Fibroblast of villous mesenchyme (primary cell): ENCODE measurements around the gene CFAP91. TPM values are rescaled to one million over a fixed set of nuclear protein-coding genes. Genes with fewer than 3 reads are reported as not detected.

Source experiments
- DNase-seq: peaks from one replicate; pipeline ENCODE4 v3.0.0-alpha.2; 2010; ENCODE audit warnings: low read depth
- H3K4me3 ChIP-seq: 2 replicates; pipeline ENCODE4 v1.5.1; 2011; ENCODE audit warnings: low read depth, mild to moderate bottlenecking, low read length
- CTCF ChIP-seq: IDR thresholded peaks from 2 replicates; pipeline ENCODE4 v1.5.1; 2012; ENCODE audit warnings: low read depth, mild to moderate bottlenecking, low read length; ENCODE audit not compliant: insufficient read depth
- total RNA-seq: library from RNA; depleted of rRNA; stranded (reverse); fragments of >200 nt; gene quantifications from 2 replicates; pipeline ENCODE4 v1.2.3, GENCODE V29; 2012

The CFAP91 gene
- total RNA-seq, 1 donor: 0.43 TPM

- TF ChIP-seq CTCF: no peak
- no peak for DNase-seq
- no peak overlapping the region for H3K4me3 ChIP-seq
These were observed 22.9 kb upstream of the CFAP91 start for GRCh38 chr3:119679874-119680273.

DNA sequence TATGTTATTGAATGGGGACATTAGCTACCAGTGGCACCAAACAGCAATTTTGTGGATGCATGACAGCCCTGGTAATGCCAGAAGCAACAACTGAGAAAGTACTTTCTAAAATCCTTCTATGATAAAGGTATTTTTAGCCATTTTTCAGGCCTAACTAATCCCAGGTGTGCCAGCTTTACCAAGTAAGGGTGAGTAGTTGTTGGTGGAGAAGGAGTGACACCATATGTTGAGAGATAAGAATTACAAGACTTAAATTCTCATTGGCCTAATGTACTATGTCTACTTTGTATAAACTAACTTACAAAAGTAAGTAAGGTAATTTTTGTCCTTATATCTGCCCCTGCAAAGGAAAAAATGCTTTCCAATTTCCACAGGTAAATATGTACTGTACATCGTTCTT lies 21.5 kb upstream of the CFAP91 start:
- no peak overlapping the region for H3K4me3 ChIP-seq
- TF ChIP-seq CTCF: peak; percentile 54
- DNase-seq: peak; percentile 49

- DNase-seq: no peak
- H3K4me3 ChIP-seq: no peak overlapping the region
- TF ChIP-seq CTCF: no peak
These were observed 19.4 kb upstream of the CFAP91 start for GRCh38 chr3:119683421-119683820.

DNA sequence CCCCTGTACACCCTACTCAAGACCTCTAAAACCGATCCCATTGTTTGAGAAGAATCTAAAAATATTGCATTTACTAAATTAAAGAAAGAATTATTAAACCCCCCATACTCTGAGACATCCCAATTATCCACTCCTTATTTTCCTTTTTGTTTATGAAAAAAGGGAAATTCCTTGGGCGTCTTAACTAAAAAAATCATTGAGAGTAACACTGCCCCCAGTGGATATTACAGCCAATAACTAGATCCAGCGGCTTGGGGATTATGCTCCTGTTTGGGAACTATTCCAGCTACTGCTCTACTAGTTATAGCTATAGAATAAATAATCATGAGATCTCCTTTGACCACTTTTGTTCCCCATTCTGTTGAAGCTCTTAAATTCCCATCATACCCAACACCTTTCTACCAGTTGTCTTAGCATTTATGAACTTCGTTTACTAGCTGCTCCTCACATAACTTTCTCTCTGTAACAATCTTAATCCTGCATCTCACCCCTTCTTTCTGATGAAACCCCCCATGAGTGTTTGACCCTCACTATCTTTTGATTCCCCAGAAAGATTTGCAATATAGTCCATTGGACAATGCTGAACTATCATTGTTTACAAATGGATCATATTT lies 12.7 kb upstream of the CFAP91 start:
- peak; percentile 38 for DNase-seq
- peak; percentile 56 for TF ChIP-seq CTCF

GRCh38 chr3:119695480-119695879 lies 7.3 kb upstream of the CFAP91 start:
- peak; percentile 24 for DNase-seq
- no peak overlapping the region for H3K4me3 ChIP-seq
- no peak for TF ChIP-seq CTCF

More for the DNA sequence above, 12.7 kb upstream of the CFAP91 start:
- H3K4me3 ChIP-seq: no peak overlapping the region

- TF ChIP-seq CTCF: no peak
- DNase-seq: no peak
- H3K4me3 ChIP-seq: no peak overlapping the region
These were observed 5.4 kb upstream of the CFAP91 start for GRCh38 chr3:119697394-119697793.
